DND-41 (cell line): ENCODE results near the gene VSIG8.

Source experiments
- ATAC-seq: fragments of 200-7000 bp; cut with Tn5 transposase; 3 replicates; pipeline ENCODE4 v1.9.1; 2021; ENCODE audit warnings: low read depth; ENCODE audit not compliant: insufficient read depth
- DNase-seq: peaks from one replicate; pipeline ENCODE4 v3.0.0-alpha.2; 2020
- H2AFZ ChIP-seq: 2 replicates; pipeline ENCODE4 v1.6.0; 2012; ENCODE audit warnings: low read depth, low read length
- H3K27ac ChIP-seq: 2 replicates; pipeline ENCODE4 v1.5.1; 2012; ENCODE audit warnings: low read length, inconsistent platforms
- H3K27me3 ChIP-seq: fragments of 200-600 bp; sonication (generic); 2 replicates; pipeline ENCODE4 v1.6.0; 2012; ENCODE audit warnings: low read length, mild to moderate bottlenecking, inconsistent platforms; ENCODE audit not compliant: insufficient read depth, poor library complexity
- H3K36me3 ChIP-seq: 2 replicates; pipeline ENCODE4 v1.5.1; 2012; ENCODE audit warnings: low read length, inconsistent platforms; ENCODE audit not compliant: insufficient read depth
- H3K4me1 ChIP-seq: 2 replicates; pipeline ENCODE4 v1.5.1; 2012; ENCODE audit warnings: mild to moderate bottlenecking, low read length; ENCODE audit not compliant: insufficient read depth
- H3K4me2 ChIP-seq: 2 replicates; pipeline ENCODE4 v1.6.0; 2012; ENCODE audit warnings: mild to moderate bottlenecking, moderate library complexity, low read length, inconsistent platforms; ENCODE audit not compliant: insufficient read depth
- H3K4me3 ChIP-seq, 2 experiments: fragments of 200-600 bp in 1 of 2; shearing (Covaris generic) in 1 of 2; 2 replicates each; pipeline ENCODE4 v1.5.1; 2012 to 2016; ENCODE audit warnings: inconsistent platforms in 2 of 2, low read length in 2 of 2, mild to moderate bottlenecking in 2 of 2, low read depth in 1 of 2, moderate library complexity in 1 of 2
- H3K79me2 ChIP-seq: 2 replicates; pipeline ENCODE4 v1.6.0; 2012; ENCODE audit warnings: low read length, inconsistent platforms; ENCODE audit not compliant: insufficient read depth
- H3K9ac ChIP-seq: 2 replicates; pipeline ENCODE4 v1.6.0; 2012; ENCODE audit warnings: low read depth, mild to moderate bottlenecking, inconsistent platforms, low read length, moderate library complexity
- H3K9me3 ChIP-seq: 2 replicates; pipeline ENCODE4 v1.5.1; 2012; ENCODE audit warnings: low read length, moderate library complexity, mild to moderate bottlenecking, inconsistent platforms; ENCODE audit not compliant: insufficient read depth, severe bottlenecking
- H4K20me1 ChIP-seq: 2 replicates; pipeline ENCODE4 v1.6.0; 2012; ENCODE audit warnings: low read length; ENCODE audit not compliant: insufficient read depth
- EZH2 ChIP-seq: IDR thresholded peaks from 3 replicates; pipeline ENCODE4 v1.6.1; 2012; ENCODE audit warnings: borderline replicate concordance, low read depth, mild to moderate bottlenecking, moderate library complexity, low read length, inconsistent platforms; ENCODE audit not compliant: severe bottlenecking
- TF ChIP-seq, protein P1 (sequence below): IDR thresholded peaks from 2 replicates; pipeline ENCODE4 v1.5.1; 2012; ENCODE audit warnings: borderline replicate concordance, low read length, moderate library complexity, mild to moderate bottlenecking; ENCODE audit not compliant: poor library complexity, severe bottlenecking; ENCODE audit errors: extremely low read depth

VSIG8 gene

DNA sequence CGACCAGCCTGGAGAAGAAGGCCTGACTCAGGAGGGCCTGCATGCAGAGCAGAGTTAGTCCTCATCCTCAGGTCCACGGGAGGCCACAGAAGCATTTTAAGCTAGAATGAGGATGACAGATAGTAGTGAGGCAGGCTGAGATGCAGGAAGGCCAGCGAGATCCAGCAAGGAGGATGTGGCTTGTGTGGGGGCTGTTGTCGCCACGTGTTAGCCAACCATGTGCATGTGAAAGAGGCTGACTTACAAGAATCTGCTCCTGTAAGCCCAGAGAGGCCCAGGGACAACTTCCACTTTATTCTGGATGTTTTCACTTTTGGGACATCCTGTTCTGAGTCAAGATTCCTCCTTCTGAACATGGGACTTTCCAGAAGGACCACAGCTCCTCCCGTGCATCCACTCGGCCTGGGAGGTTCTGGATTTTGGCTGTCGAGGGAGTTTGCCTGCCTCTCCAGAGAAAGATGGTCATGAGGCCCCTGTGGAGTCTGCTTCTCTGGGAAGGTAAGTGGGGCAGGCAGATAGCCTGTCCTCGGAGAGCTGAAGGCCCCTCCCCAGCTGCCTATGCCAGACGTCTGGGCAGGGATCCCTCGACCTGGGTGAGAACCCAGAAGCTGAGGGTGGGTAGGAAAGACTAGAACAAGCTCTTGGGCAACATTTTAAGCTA is 35.9 kb downstream of the VSIG8 start, which contains the start of gene SLAMF8:
Gene SLAMF8, plus strand, starts transcription at position 433 of the 661 bp plus-strand sequence. Its CDS starts 26 bp downstream, at position 459.
- H3K4me2 ChIP-seq: no peak within 1 kb of the TSS
- H3K27ac ChIP-seq: no peak within 1 kb of the TSS
- no peaks in the 10 kb centered on the region for H3K27me3 ChIP-seq
- TF ChIP-seq EZH2: no peak
- TF ChIP-seq, protein P1, sequence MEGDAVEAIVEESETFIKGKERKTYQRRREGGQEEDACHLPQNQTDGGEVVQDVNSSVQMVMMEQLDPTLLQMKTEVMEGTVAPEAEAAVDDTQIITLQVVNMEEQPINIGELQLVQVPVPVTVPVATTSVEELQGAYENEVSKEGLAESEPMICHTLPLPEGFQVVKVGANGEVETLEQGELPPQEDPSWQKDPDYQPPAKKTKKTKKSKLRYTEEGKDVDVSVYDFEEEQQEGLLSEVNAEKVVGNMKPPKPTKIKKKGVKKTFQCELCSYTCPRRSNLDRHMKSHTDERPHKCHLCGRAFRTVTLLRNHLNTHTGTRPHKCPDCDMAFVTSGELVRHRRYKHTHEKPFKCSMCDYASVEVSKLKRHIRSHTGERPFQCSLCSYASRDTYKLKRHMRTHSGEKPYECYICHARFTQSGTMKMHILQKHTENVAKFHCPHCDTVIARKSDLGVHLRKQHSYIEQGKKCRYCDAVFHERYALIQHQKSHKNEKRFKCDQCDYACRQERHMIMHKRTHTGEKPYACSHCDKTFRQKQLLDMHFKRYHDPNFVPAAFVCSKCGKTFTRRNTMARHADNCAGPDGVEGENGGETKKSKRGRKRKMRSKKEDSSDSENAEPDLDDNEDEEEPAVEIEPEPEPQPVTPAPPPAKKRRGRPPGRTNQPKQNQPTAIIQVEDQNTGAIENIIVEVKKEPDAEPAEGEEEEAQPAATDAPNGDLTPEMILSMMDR: no peak
- H2AFZ ChIP-seq: no peak within 1 kb of the TSS
- H3K4me3 ChIP-seq: no peak within 1 kb of the TSS
- DNase-seq: peak; percentile 65
- H4K20me1 ChIP-seq: no peaks in the 10 kb centered on the region
- H3K36me3 ChIP-seq: no peaks in the 10 kb centered on the region
- H3K9me3 ChIP-seq: no peaks in the 10 kb centered on the region
- peaks cover 8% of the 10 kb centered on the region for H3K4me1 ChIP-seq
- ATAC-seq: peak; percentile 86
- no peak within 1 kb of the TSS for H3K9ac ChIP-seq
- no peaks in the 10 kb centered on the region for H3K79me2 ChIP-seq

DNA sequence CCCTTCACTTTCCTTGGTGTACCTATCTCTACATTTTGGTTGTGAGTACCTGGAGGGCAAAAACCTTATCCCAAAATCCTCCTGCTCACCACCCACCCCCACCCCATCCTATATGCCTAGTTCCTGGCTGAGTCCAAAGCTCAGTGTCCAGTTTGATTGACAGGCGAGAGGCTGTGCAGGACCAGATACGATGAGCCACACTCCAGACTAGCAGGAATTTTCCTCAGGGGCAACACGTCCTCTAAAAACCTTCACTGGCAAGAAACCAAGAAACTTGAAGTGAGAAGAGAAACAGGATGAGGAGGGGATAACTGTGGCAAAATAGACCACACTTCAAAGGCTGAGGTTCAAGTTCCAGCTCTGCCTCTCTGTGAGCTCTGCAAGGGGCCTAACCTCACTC is 36.9 kb downstream of the VSIG8 start:
- no peaks in the 10 kb centered on the region for H3K79me2 ChIP-seq
- H3K4me2 ChIP-seq: no peak overlapping the region
- H2AFZ ChIP-seq: no peak overlapping the region
- H3K9me3 ChIP-seq: no peaks in the 10 kb centered on the region
- ATAC-seq (peak; percentile 44; the same call in 2 of the 3 replicates), DNase-seq (peak; percentile 9)
- no peaks in the 10 kb centered on the region for H3K36me3 ChIP-seq
- H4K20me1 ChIP-seq: no peaks in the 10 kb centered on the region
- no peaks in the 10 kb centered on the region for H3K27me3 ChIP-seq
- no peak overlapping the region for H3K4me3 ChIP-seq
- no peak overlapping the region for H3K27ac ChIP-seq
- peaks cover 8% of the 10 kb centered on the region for H3K4me1 ChIP-seq
- no peak overlapping the region for H3K9ac ChIP-seq
- TF ChIP-seq, protein P1: no peak
- no peak for TF ChIP-seq EZH2

DNA sequence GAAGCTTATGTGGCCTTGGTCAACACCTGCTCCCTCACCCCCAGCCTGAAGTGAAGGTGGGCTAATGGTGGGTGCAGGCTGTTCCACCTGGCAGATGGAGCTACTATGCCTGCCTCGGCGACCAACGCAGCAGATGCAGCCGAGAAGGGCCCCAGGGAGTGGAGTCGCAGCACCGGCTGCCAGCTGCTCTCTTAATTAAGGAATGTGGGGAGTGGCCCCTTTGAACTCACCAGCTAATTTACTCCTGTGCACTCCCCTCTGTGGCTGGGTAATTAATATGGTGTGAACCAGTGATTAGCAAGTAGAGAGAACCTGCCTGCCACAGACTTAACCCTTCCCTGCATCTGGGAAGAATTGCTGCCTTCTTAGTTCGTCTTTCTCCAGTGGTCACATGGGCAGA is 39.1 kb downstream of the VSIG8 start:
- no peaks in the 10 kb centered on the region for H3K79me2 ChIP-seq
- TF ChIP-seq, protein P1: no peak
- TF ChIP-seq EZH2: no peak
- ATAC-seq (no peak), DNase-seq (no peak)
- H3K9me3 ChIP-seq: no peaks in the 10 kb centered on the region
- no peak overlapping the region for H3K27ac ChIP-seq
- H3K4me2 ChIP-seq: no peak overlapping the region
- H4K20me1 ChIP-seq: no peaks in the 10 kb centered on the region
- H2AFZ ChIP-seq: no peak overlapping the region
- peaks cover 8% of the 10 kb centered on the region for H3K4me1 ChIP-seq
- no peak overlapping the region for H3K4me3 ChIP-seq
- H3K27me3 ChIP-seq: no peaks in the 10 kb centered on the region
- no peak overlapping the region for H3K9ac ChIP-seq
- no peaks in the 10 kb centered on the region for H3K36me3 ChIP-seq
